Peyer's patch (tissue), 4 donors: ENCODE results near the gene TNFRSF21. TPM values are rescaled to one million over a fixed set of nuclear protein-coding genes. Genes with fewer than 3 reads are reported as not detected.

Source experiments
- DNase-seq, 3 donors: peaks; one replicate each; pipeline ENCODE4 v3.0.0-alpha.2; 2017 to 2019
- H3K27ac ChIP-seq, 4 donors: fragments of 200-600 bp; sonication (generic); one replicate each; pipeline ENCODE4 v1.5.1; 2016 to 2019
- H3K27me3 ChIP-seq, 2 donors: fragments of 200-600 bp; sonication (generic); one replicate each; pipeline ENCODE4 v1.5.1; 2019
- H3K36me3 ChIP-seq, 3 donors: fragments of 200-600 bp; sonication (generic); one replicate each; pipeline ENCODE4 v1.5.1; 2016 to 2019
- H3K4me1 ChIP-seq, 4 donors: fragments of 200-600 bp; sonication (generic); one replicate each; pipeline ENCODE4 v1.5.1; 2016 to 2019
- H3K4me3 ChIP-seq, 4 donors: fragments of 200-600 bp; sonication (generic); 1 replicate in 3 of 4; 2 replicates in 1 of 4; pipeline ENCODE4 v1.5.1; 2016 to 2019; ENCODE audit warnings: mild to moderate bottlenecking in 1 of 4
- H3K9me3 ChIP-seq, 4 donors: fragments of 200-600 bp; sonication (generic); one replicate each; pipeline ENCODE4 v1.5.1; 2016 to 2019; ENCODE audit warnings: mild to moderate bottlenecking in 1 of 4
- POLR2A ChIP-seq, 2 donors: fragments of 450-650 bp; IDR thresholded peaks; one replicate each; pipeline ENCODE4 v1.5.1; 2017; ENCODE audit warnings: antibody characterized with exemption in 2 of 2, mild to moderate bottlenecking in 2 of 2, moderate library complexity in 2 of 2
- total RNA-seq, 4 donors: library from RNA; depleted of rRNA; stranded (reverse); fragments of >200 nt; gene quantifications; one replicate each; pipeline ENCODE4 v1.1.0, GENCODE V29; 2016
- TF ChIP-seq, protein P1 (sequence below), 6 experiments: fragments of 450-650 bp in 4 of 6; fragments of 200-600 bp in 2 of 6; sonication (generic) in 1 of 6; IDR thresholded peaks; one replicate each; pipeline ENCODE4 v1.5.1; 2017 to 2019; ENCODE audit warnings: antibody characterized with exemption in 6 of 6, mild to moderate bottlenecking in 3 of 6, moderate library complexity in 1 of 6

TNFRSF21 gene
- total RNA-seq, 4 donors from 2014 or later: 9.1 to 53.4 (median 46.1) TPM

DNA sequence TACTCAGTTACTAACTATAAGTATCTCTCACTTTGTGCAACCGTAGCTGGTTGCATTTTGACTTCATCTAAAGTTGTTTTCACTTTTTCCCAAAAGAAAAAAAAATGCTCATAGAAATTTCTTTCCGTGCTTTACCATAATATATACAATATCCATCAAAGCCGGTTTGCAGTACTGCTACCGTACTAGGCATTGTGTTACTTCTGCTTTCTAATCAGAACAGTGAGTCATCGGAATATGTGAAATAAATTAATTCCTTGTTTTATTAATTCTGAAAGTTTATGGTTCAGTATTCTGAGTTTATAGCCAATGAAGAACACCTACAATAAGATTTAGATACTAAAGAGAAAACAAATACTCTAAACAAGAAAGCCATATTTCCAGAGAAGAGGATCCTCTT, 72.5 kb downstream of the TNFRSF21 start:
- H3K4me1 ChIP-seq: peaks cover 0 to 34% (median 3%) of the 10 kb centered on the region in 4 donors
- H3K36me3 ChIP-seq: peaks cover 0 to 9% (median 0%) of the 10 kb centered on the region in 3 donors
- H3K27me3 ChIP-seq: no peaks in the 10 kb centered on the region
- H3K9me3 ChIP-seq: no peaks in the 10 kb centered on the region
- TF ChIP-seq POLR2A (IDR thresholded peaks at IDR 0.05): no peak
- TF ChIP-seq, protein P1, sequence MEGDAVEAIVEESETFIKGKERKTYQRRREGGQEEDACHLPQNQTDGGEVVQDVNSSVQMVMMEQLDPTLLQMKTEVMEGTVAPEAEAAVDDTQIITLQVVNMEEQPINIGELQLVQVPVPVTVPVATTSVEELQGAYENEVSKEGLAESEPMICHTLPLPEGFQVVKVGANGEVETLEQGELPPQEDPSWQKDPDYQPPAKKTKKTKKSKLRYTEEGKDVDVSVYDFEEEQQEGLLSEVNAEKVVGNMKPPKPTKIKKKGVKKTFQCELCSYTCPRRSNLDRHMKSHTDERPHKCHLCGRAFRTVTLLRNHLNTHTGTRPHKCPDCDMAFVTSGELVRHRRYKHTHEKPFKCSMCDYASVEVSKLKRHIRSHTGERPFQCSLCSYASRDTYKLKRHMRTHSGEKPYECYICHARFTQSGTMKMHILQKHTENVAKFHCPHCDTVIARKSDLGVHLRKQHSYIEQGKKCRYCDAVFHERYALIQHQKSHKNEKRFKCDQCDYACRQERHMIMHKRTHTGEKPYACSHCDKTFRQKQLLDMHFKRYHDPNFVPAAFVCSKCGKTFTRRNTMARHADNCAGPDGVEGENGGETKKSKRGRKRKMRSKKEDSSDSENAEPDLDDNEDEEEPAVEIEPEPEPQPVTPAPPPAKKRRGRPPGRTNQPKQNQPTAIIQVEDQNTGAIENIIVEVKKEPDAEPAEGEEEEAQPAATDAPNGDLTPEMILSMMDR (IDR thresholded peaks at IDR 0.05): no peak
- H3K4me3 ChIP-seq: no peak overlapping the region
- no peak for DNase-seq
- peak overlapping the region in 2 of 4 donors; percentile 43 to 83 for H3K27ac ChIP-seq

DNA sequence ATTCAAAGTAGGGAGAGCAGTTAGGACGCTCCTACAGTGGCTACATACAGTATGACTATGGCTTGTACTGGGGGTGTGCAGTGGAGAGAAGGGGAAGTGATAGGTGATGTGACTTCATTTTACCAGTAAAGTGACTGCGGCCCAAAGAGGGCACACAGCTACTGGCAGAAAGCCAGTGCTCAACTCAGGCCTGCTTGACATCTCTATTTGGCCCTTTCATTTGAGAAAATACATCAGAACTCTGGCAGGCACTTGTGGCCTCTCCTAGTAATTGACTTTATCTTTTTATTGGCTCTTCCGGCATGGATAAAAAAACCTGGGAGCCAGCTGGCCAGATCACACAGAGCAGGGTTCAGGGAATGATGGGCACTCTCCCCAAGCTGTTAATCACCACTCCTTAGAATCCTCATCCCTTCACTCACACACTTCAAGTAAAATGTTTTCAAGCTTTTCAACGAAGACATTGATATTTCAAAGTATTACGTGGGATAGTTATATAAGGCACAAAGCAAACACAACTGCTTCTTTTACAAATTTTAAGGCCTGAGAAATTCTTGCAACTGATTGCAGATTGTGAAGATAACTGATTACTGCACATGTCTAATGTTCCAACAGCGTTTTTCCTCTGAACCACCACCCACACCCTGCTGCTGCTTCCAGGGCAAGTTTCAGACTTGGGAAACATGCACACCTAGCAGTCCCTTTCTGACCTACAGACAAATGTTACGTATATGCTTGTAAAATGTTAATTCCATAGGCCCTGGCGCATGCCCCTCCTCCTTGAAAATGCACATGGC, 73.5 kb downstream of the TNFRSF21 start:
- no peaks in the 10 kb centered on the region for H3K27me3 ChIP-seq
- peak in 2 of 3 donors; percentile 53 to 65 for DNase-seq

GRCh38 chr6:47235421-47235820, 74.3 kb downstream of the TNFRSF21 start:
- Histone ChIP-seq H3K27me3 (no peaks in the 10 kb centered on the region), H3K4me1 (peaks cover 0 to 31% (median 3%) of the 10 kb centered on the region in 4 donors), H3K27ac (peak overlapping the region in 2 of 4 donors; percentile 43 to 83), H3K4me3 (no peak overlapping the region), H3K9me3 (no peaks in the 10 kb centered on the region), H3K36me3 (peaks cover 0 to 9% (median 0%) of the 10 kb centered on the region in 3 donors)
- TF ChIP-seq, protein P1 (IDR thresholded peaks at IDR 0.05): no peak
- TF ChIP-seq POLR2A (IDR thresholded peaks at IDR 0.05): no peak
- DNase-seq: no peak

More for the DNA sequence above, 73.5 kb downstream of the TNFRSF21 start:
- TF ChIP-seq, protein P1 (IDR thresholded peaks at IDR 0.05): peak in 2 of 6 experiments; percentile 14 to 18
- no peak for TF ChIP-seq POLR2A (IDR thresholded peaks at IDR 0.05)
- no peak overlapping the region for H3K4me3 ChIP-seq
- H3K4me1 ChIP-seq: peaks cover 0 to 29% (median 3%) of the 10 kb centered on the region in 4 donors
- no peaks in the 10 kb centered on the region for H3K9me3 ChIP-seq
- peak overlapping the region in 2 of 4 donors; percentile 43 to 83 for H3K27ac ChIP-seq
- H3K36me3 ChIP-seq: peaks cover 0 to 9% (median 0%) of the 10 kb centered on the region in 3 donors

- no peak for TF ChIP-seq POLR2A (IDR thresholded peaks at IDR 0.05)
- TF ChIP-seq, protein P1 (IDR thresholded peaks at IDR 0.05): no peak
- Histone ChIP-seq H3K9me3 (no peaks in the 10 kb centered on the region), H3K27me3 (no peaks in the 10 kb centered on the region), H3K27ac (no peak overlapping the region), H3K36me3 (peaks cover 0 to 9% (median 0%) of the 10 kb centered on the region in 3 donors), H3K4me3 (no peak overlapping the region), H3K4me1 (peaks cover 0 to 32% (median 3%) of the 10 kb centered on the region in 4 donors)
- no peak for DNase-seq
Measured at GRCh38 chr6:47234266-47234933, 75.3 kb downstream of the TNFRSF21 start.

DNA sequence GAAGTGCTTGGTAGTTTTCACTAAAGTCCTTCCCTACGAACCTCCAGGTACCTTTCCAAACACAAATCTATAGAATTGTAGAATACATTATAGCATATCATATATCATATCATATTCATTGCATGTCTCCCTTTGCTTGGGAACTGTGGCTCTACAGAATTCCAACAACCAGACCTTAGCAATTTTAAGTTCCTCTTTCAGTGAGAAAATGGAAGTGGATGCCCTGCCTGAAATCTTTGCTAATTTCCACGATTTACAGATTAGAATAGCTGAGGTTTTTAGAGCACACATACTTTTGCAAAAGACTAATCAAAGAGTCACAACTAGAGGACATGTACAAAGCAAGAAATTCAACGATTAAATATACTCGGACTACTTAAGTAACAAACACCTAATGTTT, 78.6 kb downstream of the TNFRSF21 start:
- H3K27ac ChIP-seq: peak overlapping the region in 2 of 4 donors; percentile 7 to 22
- H3K9me3 ChIP-seq: no peaks in the 10 kb centered on the region
- TF ChIP-seq POLR2A (IDR thresholded peaks at IDR 0.05): no peak
- TF ChIP-seq, protein P1 (IDR thresholded peaks at IDR 0.05): no peak
- H3K4me3 ChIP-seq: no peak overlapping the region
- H3K36me3 ChIP-seq: peaks cover 0 to 9% (median 0%) of the 10 kb centered on the region in 3 donors
- H3K4me1 ChIP-seq: peaks cover 0 to 13% (median under 1%) of the 10 kb centered on the region in 4 donors
- no peaks in the 10 kb centered on the region for H3K27me3 ChIP-seq
- DNase-seq: no peak
